Heart left ventricle (tissue), 13 donors: ENCODE results near the gene DDX39B.

Source experiments
- POLR2A ChIP-seq, 2 donors: fragments of 450-650 bp; IDR thresholded peaks; one replicate each; pipeline ENCODE4 v1.6.1; 2017; ENCODE audit warnings: antibody characterized with exemption in 2 of 2, mild to moderate bottlenecking in 2 of 2, moderate library complexity in 2 of 2
- TF ChIP-seq, protein P1 (sequence below), 12 donors: fragments of 200-600 bp; sonication (generic) in 4 of 12; IDR thresholded peaks; one replicate each; pipeline versions ENCODE4 v1.5.0 to v1.8.0; 2018 to 2022; ENCODE audit warnings: antibody characterized with exemption in 12 of 12, mild to moderate bottlenecking in 5 of 12
- donor health status: ischemic (EF 13 %, LVEDD 7.1; RV severe dilation, severe dysfunction).
- donor health status: DM: no; HTN: yes; CAD: no.
- donor health status: DM: no; HTN: no; CAD: no.
- donor health status: ischemic (EF 25% LVEDD 6.9; RV normal size, moderate dysfunction).
- donor health status: ischemic (EF 25% LVEDD 5.7; RV mildly dilated, moderate dysfunction).
- donor health status: ischemic (EF 35%, LVEDD 5.7; RV mildly dilated, moderate dysfunction).
- donor health status: nonischemic (EF 11% LVEDD 7.7; RV severe dilation, severe dysfunction).
- donor health status: DM: yes; HTN: yes; CAD: no.
- donor health status: PGD.
- donor health status: ischemic (EF 29% LVEDD 5.4; RV normal size, mild dysfunction).
- donor health status: nonischemic (EF 23%, LVEDD 6.1; RV moderate dilation, normal function).

- TF ChIP-seq, protein P1, sequence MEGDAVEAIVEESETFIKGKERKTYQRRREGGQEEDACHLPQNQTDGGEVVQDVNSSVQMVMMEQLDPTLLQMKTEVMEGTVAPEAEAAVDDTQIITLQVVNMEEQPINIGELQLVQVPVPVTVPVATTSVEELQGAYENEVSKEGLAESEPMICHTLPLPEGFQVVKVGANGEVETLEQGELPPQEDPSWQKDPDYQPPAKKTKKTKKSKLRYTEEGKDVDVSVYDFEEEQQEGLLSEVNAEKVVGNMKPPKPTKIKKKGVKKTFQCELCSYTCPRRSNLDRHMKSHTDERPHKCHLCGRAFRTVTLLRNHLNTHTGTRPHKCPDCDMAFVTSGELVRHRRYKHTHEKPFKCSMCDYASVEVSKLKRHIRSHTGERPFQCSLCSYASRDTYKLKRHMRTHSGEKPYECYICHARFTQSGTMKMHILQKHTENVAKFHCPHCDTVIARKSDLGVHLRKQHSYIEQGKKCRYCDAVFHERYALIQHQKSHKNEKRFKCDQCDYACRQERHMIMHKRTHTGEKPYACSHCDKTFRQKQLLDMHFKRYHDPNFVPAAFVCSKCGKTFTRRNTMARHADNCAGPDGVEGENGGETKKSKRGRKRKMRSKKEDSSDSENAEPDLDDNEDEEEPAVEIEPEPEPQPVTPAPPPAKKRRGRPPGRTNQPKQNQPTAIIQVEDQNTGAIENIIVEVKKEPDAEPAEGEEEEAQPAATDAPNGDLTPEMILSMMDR (IDR thresholded peaks at IDR 0.05), result no peak
- no peak for TF ChIP-seq POLR2A (IDR thresholded peaks at IDR 0.05)
Observed at GRCh38 chr6:31547727-31548543, 6.1 kb upstream of the DDX39B start.
